H9 (cell line): Measurements from ENCODE around the gene SLC30A3. TPM values are rescaled to one million over a fixed set of nuclear protein-coding genes. Genes with fewer than 3 reads are reported as not detected.

ENCODE experiments used
- DNase-seq: peaks from one replicate; pipeline ENCODE4 v3.0.0-alpha.2; 2017
- H2AFZ ChIP-seq: one replicate; pipeline ENCODE4 v1.6.1; 2013; ENCODE audit warnings: mild to moderate bottlenecking, low read length, control low read depth, moderate library complexity
- H2AK5ac ChIP-seq: 2 replicates; pipeline ENCODE4 v1.6.1; 2013; ENCODE audit warnings: low read length, control low read depth, mixed read lengths; ENCODE audit not compliant: insufficient read length
- H2BK120ac ChIP-seq: one replicate; pipeline ENCODE4 v1.6.1; 2013; ENCODE audit warnings: low read depth, mild to moderate bottlenecking, low read length, control low read depth, inconsistent platforms; ENCODE audit not compliant: poor library complexity, severe bottlenecking
- H2BK12ac ChIP-seq: 2 replicates; pipeline ENCODE4 v1.6.1; 2013; ENCODE audit warnings: low read length, control low read depth, mixed read lengths, low read depth; ENCODE audit not compliant: insufficient read length
- H2BK15ac ChIP-seq: 2 replicates; pipeline ENCODE4 v1.6.1; 2013; ENCODE audit warnings: low read depth, low read length, control low read depth
- H2BK20ac ChIP-seq: one replicate; pipeline ENCODE4 v1.6.1; 2013; ENCODE audit warnings: low read depth, mild to moderate bottlenecking, low read length, control low read depth, inconsistent platforms; ENCODE audit not compliant: poor library complexity, severe bottlenecking
- H2BK5ac ChIP-seq: 2 replicates; pipeline ENCODE4 v1.6.1; 2013; ENCODE audit warnings: low read length, control low read depth, mixed read lengths; ENCODE audit not compliant: insufficient read length
- H3K14ac ChIP-seq: 2 replicates; pipeline ENCODE4 v1.6.1; 2013; ENCODE audit warnings: low read length, control low read depth; ENCODE audit not compliant: insufficient read depth
- H3K18ac ChIP-seq: 2 replicates; pipeline ENCODE4 v1.6.1; 2013; ENCODE audit warnings: low read depth, mild to moderate bottlenecking, mixed read lengths, low read length, control low read depth; ENCODE audit not compliant: insufficient read length
- H3K23ac ChIP-seq: 2 replicates; pipeline ENCODE4 v1.6.1; 2013; ENCODE audit warnings: low read length, control low read depth, mixed read lengths, low read depth; ENCODE audit not compliant: insufficient read length
- H3K23me2 ChIP-seq: 2 replicates; pipeline ENCODE4 v1.6.1; 2013; ENCODE audit warnings: low read depth, mild to moderate bottlenecking, mixed read lengths, low read length, control low read depth; ENCODE audit not compliant: insufficient read length, poor library complexity, severe bottlenecking
- H3K27ac ChIP-seq: 2 replicates; pipeline ENCODE4 v1.5.1; 2013; ENCODE audit warnings: low read length, control low read depth, mixed read lengths, low read depth; ENCODE audit not compliant: insufficient read length
- H3K27me3 ChIP-seq: 2 replicates; pipeline ENCODE4 v1.6.1; 2013; ENCODE audit warnings: low read length, control low read depth, inconsistent platforms; ENCODE audit not compliant: insufficient read depth
- H3K4ac ChIP-seq: 2 replicates; pipeline ENCODE4 v1.6.1; 2013; ENCODE audit warnings: low read depth, mild to moderate bottlenecking, control low read depth, inconsistent platforms, low read length, moderate library complexity
- H3K4me1 ChIP-seq: 2 replicates; pipeline ENCODE4 v1.6.1; 2013; ENCODE audit warnings: low read length, control low read depth, inconsistent platforms; ENCODE audit not compliant: insufficient read depth
- H3K4me2 ChIP-seq: 2 replicates; pipeline ENCODE4 v1.6.1; 2013; ENCODE audit warnings: low read length, control low read depth, mixed read lengths; ENCODE audit not compliant: insufficient read length, insufficient read depth
- H3K56ac ChIP-seq: 2 replicates; pipeline ENCODE4 v1.6.1; 2013; ENCODE audit warnings: low read depth, mild to moderate bottlenecking, mixed read lengths, low read length, control low read depth; ENCODE audit not compliant: insufficient read length
- H3K79me1 ChIP-seq: 2 replicates; pipeline ENCODE4 v1.6.1; 2013; ENCODE audit warnings: low read depth, mild to moderate bottlenecking, moderate library complexity, low read length, control low read depth, inconsistent platforms; ENCODE audit not compliant: insufficient read depth, poor library complexity, severe bottlenecking
- H3K79me2 ChIP-seq: 2 replicates; pipeline ENCODE4 v1.6.1; 2013; ENCODE audit warnings: low read length, control low read depth, inconsistent platforms; ENCODE audit not compliant: insufficient read depth
- H3K9ac ChIP-seq: 2 replicates; pipeline ENCODE4 v1.6.1; 2013; ENCODE audit warnings: low read length, control low read depth, mixed read lengths; ENCODE audit not compliant: insufficient read length; ENCODE audit errors: extremely low read depth
- H3K9me3 ChIP-seq: one replicate; pipeline ENCODE4 v1.6.1; 2013; ENCODE audit warnings: low read depth, low read length, inconsistent platforms; ENCODE audit not compliant: control insufficient read depth
- H3T11ph ChIP-seq: one replicate; pipeline ENCODE4 v1.6.1; 2013; ENCODE audit warnings: mild to moderate bottlenecking, low read length, control low read depth, inconsistent platforms
- H4K20me1 ChIP-seq: one replicate; pipeline ENCODE4 v1.6.1; 2013; ENCODE audit not compliant: control insufficient read depth, insufficient read length, insufficient read depth
- H4K5ac ChIP-seq: 2 replicates; pipeline ENCODE4 v1.6.1; 2013; ENCODE audit warnings: low read depth, mild to moderate bottlenecking, mixed read lengths, low read length, control low read depth; ENCODE audit not compliant: insufficient read length
- H4K8ac ChIP-seq: replicated peaks from 2 replicates; pipeline ENCODE4 v1.6.1; 2013; ENCODE audit warnings: low read length, control low read depth, mixed read lengths, low read depth; ENCODE audit not compliant: insufficient read length
- H4K91ac ChIP-seq: 2 replicates; pipeline ENCODE4 v1.6.1; 2013; ENCODE audit warnings: low read depth, mild to moderate bottlenecking, moderate library complexity, mixed read lengths, low read length, control low read depth; ENCODE audit not compliant: insufficient read length
- H3K27ac Mint-ChIP-seq, 3 experiments: 2 replicates in 2 of 3; 3 replicates in 1 of 3; pipeline ENCODE4 v1.8.0; 2020 to 2021; ENCODE audit warnings: mixed read lengths in 3 of 3, mild to moderate bottlenecking in 1 of 3, moderate library complexity in 1 of 3
- H3K27me3 Mint-ChIP-seq: 2 replicates; pipeline ENCODE4 v1.8.0; 2021; ENCODE audit warnings: low read depth, mild to moderate bottlenecking, moderate library complexity, mixed read lengths
- H3K36me3 Mint-ChIP-seq, 3 experiments: 2 replicates in 2 of 3; 3 replicates in 1 of 3; pipeline ENCODE4 v1.8.0; 2020 to 2021; ENCODE audit warnings: low read depth in 3 of 3, mixed read lengths in 3 of 3; ENCODE audit not compliant: insufficient read depth in 1 of 3
- H3K4me1 Mint-ChIP-seq, 2 experiments: 2 replicates each; pipeline ENCODE4 v1.8.0; 2020; ENCODE audit warnings: mixed read lengths in 2 of 2
- H3K4me3 Mint-ChIP-seq, 2 experiments: 2 replicates in 1 of 2; 3 replicates in 1 of 2; pipeline ENCODE4 v1.8.0; 2020 to 2021; ENCODE audit warnings: mild to moderate bottlenecking in 2 of 2, mixed read lengths in 2 of 2, moderate library complexity in 1 of 2
- H3K9me3 Mint-ChIP-seq, 2 experiments: 2 replicates in 1 of 2; 3 replicates in 1 of 2; pipeline ENCODE4 v1.8.0; 2020; ENCODE audit warnings: mild to moderate bottlenecking in 2 of 2, mixed read lengths in 2 of 2, moderate library complexity in 1 of 2
- WGBS: extraction: QIAGEN DNeasy Blood & Tissue Kit; methylation state at CpG from one replicate; pipeline ENCODE4 v1.1.7; 2013; ENCODE audit warnings: missing lambda C conversion rate, low lambda C conversion rate, mixed read lengths; ENCODE audit not compliant: insufficient read length; ENCODE audit errors: extremely low coverage; 5-methylcytosine and 5-hydroxymethylcytosine counted together
- total RNA-seq: library from RNA; stranded (reverse); gene quantifications from 2 replicates; pipeline ENCODE4 v1.2.1, GENCODE V29; 2021
- TF ChIP-seq, protein P1 (sequence below): fragments of 200-600 bp; sonication (generic); conservative IDR thresholded peaks from 3 replicates; pipeline ENCODE4 v1.8.0; 2021; ENCODE audit warnings: antibody characterized with exemption, mild to moderate bottlenecking

SLC30A3 gene
- total RNA-seq, 1 experiment from 2014 or later, result 2.5 TPM

DNA sequence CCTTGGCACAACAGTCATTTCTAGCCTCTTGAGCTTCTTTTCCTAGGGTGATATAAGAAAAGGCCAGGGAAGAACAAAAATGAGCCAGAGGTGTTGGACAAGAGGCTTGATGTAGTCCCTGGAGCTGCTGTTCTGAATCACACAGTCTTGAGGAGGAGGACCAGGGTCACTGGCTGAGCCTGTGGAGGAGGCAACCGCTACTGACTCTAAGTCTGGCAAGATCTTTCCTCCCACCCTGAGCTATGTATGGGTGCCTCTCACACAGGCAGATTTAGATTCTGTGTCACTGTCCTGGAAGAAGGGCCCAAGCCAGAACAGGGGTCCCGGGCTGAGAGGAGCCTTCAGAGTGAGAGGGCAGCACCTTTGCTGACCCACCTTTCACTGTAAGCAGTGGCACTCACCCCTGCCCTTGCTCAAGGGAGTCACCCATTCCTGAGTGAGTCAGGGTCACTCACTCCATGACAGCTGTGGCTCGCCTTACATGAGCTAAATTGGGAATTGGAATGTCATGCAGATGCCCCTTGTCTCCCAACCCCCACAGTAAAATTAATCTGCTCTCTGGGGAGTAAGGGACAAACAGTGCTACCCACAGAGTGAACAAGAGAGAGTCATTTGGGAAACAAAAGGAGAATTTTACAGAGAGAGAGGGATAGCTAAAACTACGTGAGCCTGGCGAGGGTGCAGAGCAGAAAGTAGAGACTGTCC, 19.2 kb upstream of the SLC30A3 start, which contains the start of gene TRIM54:
Gene TRIM54, plus strand, starts transcription at position 575 of the 705 bp plus-strand sequence. CDS start 303 bp downstream, outside the sequence.
- Histone ChIP-seq H2BK20ac (no peak within 1 kb of the TSS), H2BK15ac (no peak within 1 kb of the TSS), H3K27ac (no peak within 1 kb of the TSS), H2BK12ac (no peak within 1 kb of the TSS), H3K4me1 (peaks cover 13% of the 10 kb centered on the region; the same call in 1 of the 2 replicates), H2AK5ac (no peak within 1 kb of the TSS), H3K79me1 (no peaks in the 10 kb centered on the region), H3K79me2 (no peaks in the 10 kb centered on the region), H2BK5ac (no peak within 1 kb of the TSS), H4K8ac (no peak within 1 kb of the TSS), H3K9me3 (no peaks in the 10 kb centered on the region), H3K14ac (peak within 1 kb of the TSS; percentile 71), H4K5ac (peak within 1 kb of the TSS; percentile 18), H3K9ac (no peak within 1 kb of the TSS), H3K18ac (peak within 1 kb of the TSS; percentile 64), H3K56ac (no peak within 1 kb of the TSS), H3K23ac (no peak within 1 kb of the TSS), H2BK120ac (no peak within 1 kb of the TSS), H3K27me3 (no peaks in the 10 kb centered on the region), H4K20me1 (no peaks in the 10 kb centered on the region), H3K4ac (no peak within 1 kb of the TSS), H3K4me2 (peak within 1 kb of the TSS; percentile 66), H3T11ph (no peak within 1 kb of the TSS), H4K91ac (no peak within 1 kb of the TSS), H3K23me2 (peaks cover 6% of the 10 kb centered on the region), H2AFZ (no peak within 1 kb of the TSS)
- Mint-ChIP-seq H3K27ac (peak within 1 kb of the TSS; percentile 35 to 91 (median 66); a peak in 5 of 7 replicates), H3K9me3 (no peaks in the 10 kb centered on the region), H3K4me1 (peaks cover 60 to 65% of the 10 kb centered on the region in 2 experiments), H3K36me3 (no peaks in the 10 kb centered on the region), H3K4me3 (peak within 1 kb of the TSS; percentile 54 to 71), H3K27me3 (peaks cover 45% of the 10 kb centered on the region)
- DNase-seq, result no peak
- TF ChIP-seq, protein P1, sequence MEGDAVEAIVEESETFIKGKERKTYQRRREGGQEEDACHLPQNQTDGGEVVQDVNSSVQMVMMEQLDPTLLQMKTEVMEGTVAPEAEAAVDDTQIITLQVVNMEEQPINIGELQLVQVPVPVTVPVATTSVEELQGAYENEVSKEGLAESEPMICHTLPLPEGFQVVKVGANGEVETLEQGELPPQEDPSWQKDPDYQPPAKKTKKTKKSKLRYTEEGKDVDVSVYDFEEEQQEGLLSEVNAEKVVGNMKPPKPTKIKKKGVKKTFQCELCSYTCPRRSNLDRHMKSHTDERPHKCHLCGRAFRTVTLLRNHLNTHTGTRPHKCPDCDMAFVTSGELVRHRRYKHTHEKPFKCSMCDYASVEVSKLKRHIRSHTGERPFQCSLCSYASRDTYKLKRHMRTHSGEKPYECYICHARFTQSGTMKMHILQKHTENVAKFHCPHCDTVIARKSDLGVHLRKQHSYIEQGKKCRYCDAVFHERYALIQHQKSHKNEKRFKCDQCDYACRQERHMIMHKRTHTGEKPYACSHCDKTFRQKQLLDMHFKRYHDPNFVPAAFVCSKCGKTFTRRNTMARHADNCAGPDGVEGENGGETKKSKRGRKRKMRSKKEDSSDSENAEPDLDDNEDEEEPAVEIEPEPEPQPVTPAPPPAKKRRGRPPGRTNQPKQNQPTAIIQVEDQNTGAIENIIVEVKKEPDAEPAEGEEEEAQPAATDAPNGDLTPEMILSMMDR, result no peak
- no CpG with 5 or more reads among the region's 5 CpGs for WGBS
